ENCODE data around the gene OR10AD1. TPM values are rescaled to one million over a fixed set of nuclear protein-coding genes. Genes with fewer than 3 reads are reported as not detected.
"Not testable (repeated sequence)": the region's sequence is repeated elsewhere in the genome, so short reads cannot be mapped to it uniquely, and the experiment has no call there.

The OR10AD1 gene
- total and polyA plus RNA-seq, 10 of the 15 experiments (the other 5 are each of a cell fraction or from before 2014, with no cell fraction given), result 0.04 to 0.12 TPM; not detected in 8

GRCh38 chr12:48216785-48217184, 13.7 kb upstream of the OR10AD1 start:
- Histone ChIP-seq H3K9ac (ENCODE audit: control insufficient read depth, insufficient read depth, low read length) (no peak overlapping the region), H3K4me1 (ENCODE audit: control insufficient read depth, insufficient read depth, low read length) (no peaks in the 10 kb centered on the region), H2AFZ (ENCODE audit: control insufficient read depth, low read depth, low read length) (no peak overlapping the region), H3K36me3 (ENCODE audit: control insufficient read depth in 2 of 2, insufficient read depth in 2 of 2, low read length in 1 of 2) (no peaks in the 10 kb centered on the region), H3K4me2 (ENCODE audit: control insufficient read depth, insufficient read depth) (no peak overlapping the region), H3K79me2 (ENCODE audit: control insufficient read depth, insufficient read depth, low read length) (no peaks in the 10 kb centered on the region), H4K20me1 (ENCODE audit: control insufficient read depth, insufficient read depth) (no peaks in the 10 kb centered on the region), H3K27ac (ENCODE audit: control insufficient read depth, insufficient read depth) (no peak overlapping the region), H3K27me3 (replicated peaks in 1 of 2; ENCODE audit: control insufficient read depth in 2 of 2, insufficient read depth in 2 of 2, low read length in 1 of 2) (peaks cover 0 to 5% of the 10 kb centered on the region in 2 experiments; a peak in 1 of 4 replicates), H3K4me3 (no peak overlapping the region), H3K9me3 (replicated peaks; ENCODE audit: control insufficient read depth, insufficient read depth, low read length) (no peaks in the 10 kb centered on the region)
- ChIA-PET SMC1A (ENCODE audit: uncharacterized antibody, unreplicated experiment) (no interaction called here), CTCF (no interaction called here), POLR2A (interaction anchor here (0.6 kb wide), 1 partner anchor 165 kb away, joined by 4 read pairs; no protein-coding TSS in a partner anchor), RAD21 (ENCODE audit: unreplicated experiment) (no interaction called here)
- no peak for DNase-seq (ENCODE audit: low read depth, low spot score)
- TF ChIP-seq LARP7 (IDR thresholded peaks at IDR 0.05) (no peak), E4F1 (IDR thresholded peaks at IDR 0.05; ENCODE audit: borderline replicate concordance, partially characterized antibody) (no peak)
- FAIRE-seq, result no peak
- ATAC-seq, result no peak
- intact Hi-C loops (cut with micrococcal nuclease; ENCODE audit: unreplicated experiment), result no loop called here
- in situ Hi-C loops (cut with MboI), result no loop called here
- BruUV-seq (replicated peaks), result no TSS peak

DNA sequence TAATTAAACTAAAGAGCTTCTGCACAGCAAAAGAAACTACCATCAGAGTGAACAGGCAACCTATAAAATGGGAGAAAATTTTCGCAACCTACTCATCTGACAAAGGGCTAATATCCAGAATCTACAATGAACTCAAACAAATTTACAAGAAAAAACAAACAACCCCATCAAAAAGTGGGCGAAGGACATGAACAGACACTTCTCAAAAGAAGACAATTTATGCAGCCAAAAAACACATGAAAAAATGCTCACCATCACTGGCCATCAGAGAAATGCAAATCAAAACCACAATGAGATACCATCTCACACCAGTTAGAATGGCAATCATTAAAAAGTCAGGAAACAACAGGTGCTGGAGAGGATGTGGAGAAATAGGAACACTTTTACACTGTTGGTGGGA, 6.4 kb upstream of the OR10AD1 start:
- H3K9ac ChIP-seq (ENCODE audit: control insufficient read depth, insufficient read depth, low read length); DNase-seq (ENCODE audit: low read depth, low spot score); POLR2A ChIA-PET; H3K36me3 ChIP-seq (ENCODE audit: control insufficient read depth in 2 of 2, insufficient read depth in 2 of 2, low read length in 1 of 2); BruUV-seq (replicated peaks); RAD21 ChIA-PET (ENCODE audit: unreplicated experiment); intact Hi-C loops (cut with micrococcal nuclease; ENCODE audit: unreplicated experiment); in situ Hi-C loops (cut with MboI); H3K4me3 ChIP-seq; ATAC-seq; H3K4me1 ChIP-seq (ENCODE audit: control insufficient read depth, insufficient read depth, low read length); H2AFZ ChIP-seq (ENCODE audit: control insufficient read depth, low read depth, low read length); CTCF ChIA-PET; H3K27ac ChIP-seq (ENCODE audit: control insufficient read depth, insufficient read depth); H3K9me3 ChIP-seq (replicated peaks; ENCODE audit: control insufficient read depth, insufficient read depth, low read length); H4K20me1 ChIP-seq (ENCODE audit: control insufficient read depth, insufficient read depth); H3K79me2 ChIP-seq (ENCODE audit: control insufficient read depth, insufficient read depth, low read length); H3K4me2 ChIP-seq (ENCODE audit: control insufficient read depth, insufficient read depth); H3K27me3 ChIP-seq (replicated peaks in 1 of 2; ENCODE audit: control insufficient read depth in 2 of 2, insufficient read depth in 2 of 2, low read length in 1 of 2); FAIRE-seq: not testable (repeated sequence)
- SMC1A ChIA-PET (ENCODE audit: uncharacterized antibody, unreplicated experiment), result interaction anchor here (0.7 kb wide), 1 partner anchor 11 kb away, joined by 3 read pairs; no protein-coding TSS in a partner anchor
- 100% methylated on average over 1 of the region's 2 CpGs for WGBS (ENCODE audit: insufficient coverage, insufficient replicate concordance, low lambda C conversion rate, missing lambda C conversion rate)
